ENCODE data around the gene INSRR.

Gene INSRR

DNA sequence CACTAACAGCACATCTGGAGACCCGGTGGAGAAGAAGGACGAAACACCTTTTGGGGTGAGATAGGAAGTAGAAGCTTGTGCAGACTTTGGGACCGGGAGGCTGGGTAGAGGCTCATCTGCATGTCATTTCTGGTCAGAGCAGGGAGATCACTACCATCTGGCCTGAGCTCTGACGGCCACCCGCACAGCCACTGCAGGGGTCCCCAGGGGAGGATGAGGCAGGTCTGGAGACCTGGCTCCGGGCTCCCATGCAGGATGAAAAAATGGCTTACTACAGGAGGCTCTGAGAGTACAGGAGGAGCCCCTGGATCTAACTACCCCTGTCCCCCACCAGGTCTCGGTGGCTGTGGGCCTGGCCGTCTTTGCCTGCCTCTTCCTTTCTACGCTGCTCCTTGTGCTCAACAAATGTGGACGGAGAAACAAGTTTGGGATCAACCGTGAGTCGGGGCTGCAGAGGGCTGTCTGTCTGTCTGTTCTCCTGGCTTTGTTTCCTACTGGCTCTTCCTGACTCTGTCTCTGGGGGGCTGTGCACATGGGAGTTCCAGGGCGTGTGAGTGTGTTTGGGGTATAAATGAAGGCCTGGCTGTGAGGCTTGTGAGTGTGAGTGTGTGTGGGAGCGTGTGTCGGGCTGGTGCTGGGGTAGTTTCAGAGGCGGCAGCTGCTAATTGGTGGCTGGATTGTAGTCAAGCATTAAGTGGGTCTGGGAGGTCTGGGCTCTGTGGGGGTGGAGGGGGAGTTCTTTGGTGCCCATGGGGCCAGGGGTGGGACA lies 15.8 kb upstream of the INSRR start:
- Histone ChIP-seq H3K36me3 (ENCODE audit: control insufficient read depth in 2 of 2, insufficient read depth in 2 of 2, low read length in 2 of 2) (no peaks in the 10 kb centered on the region), H3K9ac (ENCODE audit: low read depth in 1 of 2, low read length in 2 of 2) (no peak overlapping the region), H3K27ac (ENCODE audit: low read depth in 2 of 2, low read length in 2 of 2) (no peak overlapping the region), H3K27me3 (ENCODE audit: control insufficient read depth in 2 of 2, insufficient read depth in 2 of 2, low read length in 2 of 2) (peaks cover 5 to 10% of the 10 kb centered on the region in 2 donors), H3K4me1 (ENCODE audit: control insufficient read depth in 2 of 2, insufficient read depth in 2 of 2, low read length in 2 of 2) (no peaks in the 10 kb centered on the region), H3K4me3 (ENCODE audit: low read length in 2 of 2) (no peak overlapping the region), H3K9me3 (ENCODE audit: control insufficient read depth in 2 of 2, low read length in 2 of 2) (no peaks in the 10 kb centered on the region)

DNA sequence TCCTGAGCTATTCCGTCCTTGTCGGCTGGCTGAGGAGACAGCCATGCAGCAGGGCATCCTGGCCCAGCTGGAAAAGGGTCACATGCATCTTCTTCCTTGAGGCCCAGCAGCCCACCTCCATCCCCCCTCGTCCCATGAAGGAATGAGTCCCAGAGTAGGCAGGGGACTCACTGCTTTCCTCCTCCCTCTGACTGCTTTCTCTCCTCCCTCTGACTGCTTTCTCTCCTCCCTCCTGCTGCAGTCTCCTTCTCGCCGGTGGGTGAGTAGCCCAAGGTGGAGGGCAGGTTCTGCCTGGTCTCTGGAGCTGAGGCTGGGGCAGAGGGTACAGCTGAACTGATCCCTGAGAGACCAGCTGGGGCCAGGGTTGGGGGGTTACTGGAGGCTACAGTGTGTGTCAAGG lies 15.2 kb upstream of the INSRR start:
- H3K9ac ChIP-seq (ENCODE audit: low read depth in 1 of 2, low read length in 2 of 2), result no peak overlapping the region
- H3K27ac ChIP-seq (ENCODE audit: low read depth in 2 of 2, low read length in 2 of 2), result no peak overlapping the region
- H3K9me3 ChIP-seq (ENCODE audit: control insufficient read depth in 2 of 2, low read length in 2 of 2), result no peaks in the 10 kb centered on the region
- no peaks in the 10 kb centered on the region for H3K4me1 ChIP-seq (ENCODE audit: control insufficient read depth in 2 of 2, insufficient read depth in 2 of 2, low read length in 2 of 2)
- H3K36me3 ChIP-seq (ENCODE audit: control insufficient read depth in 2 of 2, insufficient read depth in 2 of 2, low read length in 2 of 2), result no peaks in the 10 kb centered on the region
- H3K27me3 ChIP-seq (ENCODE audit: control insufficient read depth in 2 of 2, insufficient read depth in 2 of 2, low read length in 2 of 2), result peaks cover 5 to 10% of the 10 kb centered on the region in 2 donors
- H3K4me3 ChIP-seq (ENCODE audit: low read length in 2 of 2), result no peak overlapping the region

DNA sequence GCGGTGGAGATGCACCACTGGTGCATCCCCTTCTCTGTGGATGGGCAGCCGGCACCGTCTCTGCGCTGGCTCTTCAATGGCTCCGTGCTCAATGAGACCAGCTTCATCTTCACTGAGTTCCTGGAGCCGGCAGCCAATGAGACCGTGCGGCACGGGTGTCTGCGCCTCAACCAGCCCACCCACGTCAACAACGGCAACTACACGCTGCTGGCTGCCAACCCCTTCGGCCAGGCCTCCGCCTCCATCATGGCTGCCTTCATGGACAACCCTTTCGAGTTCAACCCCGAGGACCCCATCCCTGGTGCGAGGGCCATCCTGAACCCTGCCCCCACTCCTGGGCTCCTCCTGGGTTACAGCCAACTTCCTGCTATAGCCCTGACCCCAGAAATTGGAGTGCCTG lies 14.7 kb upstream of the INSRR start:
- Histone ChIP-seq H3K9me3 (ENCODE audit: control insufficient read depth in 2 of 2, low read length in 2 of 2) (no peaks in the 10 kb centered on the region), H3K36me3 (ENCODE audit: control insufficient read depth in 2 of 2, insufficient read depth in 2 of 2, low read length in 2 of 2) (no peaks in the 10 kb centered on the region), H3K9ac (ENCODE audit: low read depth in 1 of 2, low read length in 2 of 2) (no peak overlapping the region), H3K27ac (ENCODE audit: low read depth in 2 of 2, low read length in 2 of 2) (no peak overlapping the region), H3K4me1 (ENCODE audit: control insufficient read depth in 2 of 2, insufficient read depth in 2 of 2, low read length in 2 of 2) (no peaks in the 10 kb centered on the region), H3K27me3 (ENCODE audit: control insufficient read depth in 2 of 2, insufficient read depth in 2 of 2, low read length in 2 of 2) (peaks cover 5 to 10% of the 10 kb centered on the region in 2 donors), H3K4me3 (ENCODE audit: low read length in 2 of 2) (no peak overlapping the region)

DNA sequence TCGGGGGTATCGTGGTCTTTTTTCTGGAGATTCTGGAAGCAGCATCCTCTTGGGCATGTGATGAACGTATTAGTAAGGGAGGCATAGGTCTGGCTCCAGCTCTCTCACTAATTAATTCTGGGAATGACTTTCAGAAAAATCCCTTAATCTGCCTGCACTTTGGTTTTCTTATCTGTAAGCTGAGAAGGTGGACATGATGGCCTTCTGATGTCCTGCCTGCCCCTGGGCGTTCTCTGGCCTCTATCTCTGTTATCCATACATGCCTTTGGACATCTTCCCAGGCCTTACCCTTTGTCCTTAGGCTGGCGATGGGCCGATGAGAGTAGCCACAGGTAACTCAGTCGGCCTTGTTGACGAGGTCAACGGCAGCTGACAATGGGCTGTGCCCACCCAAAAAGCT lies 10.5 kb upstream of the INSRR start:
- H3K27me3 ChIP-seq (ENCODE audit: control insufficient read depth in 2 of 2, insufficient read depth in 2 of 2, low read length in 2 of 2), result peaks cover 0 to 5% of the 10 kb centered on the region in 2 donors
- no peaks in the 10 kb centered on the region for H3K36me3 ChIP-seq (ENCODE audit: control insufficient read depth in 2 of 2, insufficient read depth in 2 of 2, low read length in 2 of 2)
- H3K27ac ChIP-seq (ENCODE audit: low read depth in 2 of 2, low read length in 2 of 2), result no peak overlapping the region
- no peaks in the 10 kb centered on the region for H3K9me3 ChIP-seq (ENCODE audit: control insufficient read depth in 2 of 2, low read length in 2 of 2)
- H3K4me3 ChIP-seq (ENCODE audit: low read length in 2 of 2), result no peak overlapping the region
- H3K4me1 ChIP-seq (ENCODE audit: control insufficient read depth in 2 of 2, insufficient read depth in 2 of 2, low read length in 2 of 2), result no peaks in the 10 kb centered on the region
- H3K9ac ChIP-seq (ENCODE audit: low read depth in 1 of 2, low read length in 2 of 2), result no peak overlapping the region

DNA sequence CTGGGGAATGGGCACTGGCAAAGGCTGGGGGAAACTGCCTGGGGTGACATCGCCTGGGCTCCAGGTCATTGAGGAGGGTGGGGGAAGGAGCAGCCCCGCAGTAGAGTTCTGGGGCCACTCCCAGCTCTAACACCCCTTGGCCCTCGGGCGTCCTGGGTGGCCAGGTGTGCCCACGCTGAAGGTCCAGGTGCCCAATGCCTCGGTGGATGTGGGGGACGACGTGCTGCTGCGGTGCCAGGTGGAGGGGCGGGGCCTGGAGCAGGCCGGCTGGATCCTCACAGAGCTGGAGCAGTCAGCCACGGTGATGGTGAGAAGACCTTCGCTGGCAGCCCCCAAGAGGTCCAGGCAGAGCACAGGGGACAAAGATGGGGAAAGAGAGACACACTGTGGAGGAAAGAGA lies 9.4 kb upstream of the INSRR start:
- Histone ChIP-seq H3K4me1 (ENCODE audit: control insufficient read depth in 2 of 2, insufficient read depth in 2 of 2, low read length in 2 of 2) (no peaks in the 10 kb centered on the region), H3K4me3 (ENCODE audit: low read length in 2 of 2) (no peak overlapping the region), H3K9me3 (ENCODE audit: control insufficient read depth in 2 of 2, low read length in 2 of 2) (no peaks in the 10 kb centered on the region), H3K27ac (ENCODE audit: low read depth in 2 of 2, low read length in 2 of 2) (no peak overlapping the region), H3K9ac (ENCODE audit: low read depth in 1 of 2, low read length in 2 of 2) (no peak overlapping the region), H3K36me3 (ENCODE audit: control insufficient read depth in 2 of 2, insufficient read depth in 2 of 2, low read length in 2 of 2) (no peaks in the 10 kb centered on the region), H3K27me3 (ENCODE audit: control insufficient read depth in 2 of 2, insufficient read depth in 2 of 2, low read length in 2 of 2) (peaks cover 7 to 8% of the 10 kb centered on the region in 2 donors)

DNA sequence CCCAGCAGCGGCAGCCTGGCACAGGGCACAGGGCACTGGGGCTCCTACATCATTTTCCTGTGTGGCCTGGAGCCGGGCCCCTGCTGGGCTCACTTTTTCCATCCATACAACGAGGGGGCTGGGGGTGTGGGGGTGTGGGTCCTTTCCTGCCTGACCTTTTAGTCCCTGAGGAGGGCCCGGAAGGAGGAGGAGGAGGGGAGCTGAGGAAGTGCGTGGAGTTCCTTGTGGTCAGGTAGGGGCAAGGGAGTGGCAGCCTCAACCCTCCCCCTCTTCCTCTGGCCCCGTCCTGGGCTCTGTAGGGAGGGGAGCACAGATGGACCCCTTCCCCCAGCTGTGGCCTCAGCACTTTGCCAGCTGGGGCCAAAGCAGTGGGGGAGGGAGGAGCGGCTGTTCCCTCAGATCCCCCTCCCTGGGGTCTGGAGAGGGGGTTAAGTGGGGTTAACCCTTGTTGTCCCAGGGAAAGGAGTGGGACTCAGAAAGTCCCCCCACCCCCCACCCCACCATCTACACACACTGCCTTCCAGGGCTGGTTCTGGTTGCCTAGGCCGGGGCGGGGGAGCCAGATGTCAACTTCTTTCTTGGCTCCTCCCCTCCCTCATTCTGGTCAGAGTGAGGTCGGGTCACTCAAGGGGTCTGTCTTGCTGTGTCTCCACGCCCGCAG lies 7.5 kb upstream of the INSRR start:
- H3K36me3 ChIP-seq (ENCODE audit: control insufficient read depth in 2 of 2, insufficient read depth in 2 of 2, low read length in 2 of 2), result no peaks in the 10 kb centered on the region

DNA sequence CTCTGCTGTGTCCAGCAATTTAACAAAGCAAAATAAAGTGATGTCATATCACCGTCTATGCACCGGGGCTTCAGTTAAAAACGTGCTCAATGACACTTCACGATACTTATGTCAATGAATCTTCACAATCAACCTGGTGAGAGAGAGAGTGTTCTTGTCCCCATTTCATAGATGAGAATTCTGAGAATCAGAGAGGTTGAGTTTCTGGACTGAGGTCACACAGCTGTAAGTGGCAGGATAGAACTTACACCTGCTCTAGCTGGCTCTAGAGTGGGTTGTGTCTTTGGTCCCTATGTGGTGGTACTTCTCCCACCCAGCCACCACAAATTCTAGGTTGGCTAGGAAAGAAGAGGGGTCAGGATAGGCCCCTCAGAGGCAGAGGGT lies 6.9 kb upstream of the INSRR start:
- H3K27ac ChIP-seq (ENCODE audit: low read depth in 2 of 2, low read length in 2 of 2), result no peak overlapping the region
- H3K9ac ChIP-seq (ENCODE audit: low read depth in 1 of 2, low read length in 2 of 2), result no peak overlapping the region
- H3K4me1 ChIP-seq (ENCODE audit: control insufficient read depth in 2 of 2, insufficient read depth in 2 of 2, low read length in 2 of 2), result no peaks in the 10 kb centered on the region
- no peaks in the 10 kb centered on the region for H3K36me3 ChIP-seq (ENCODE audit: control insufficient read depth in 2 of 2, insufficient read depth in 2 of 2, low read length in 2 of 2)
- H3K9me3 ChIP-seq (ENCODE audit: control insufficient read depth in 2 of 2, low read length in 2 of 2), result no peaks in the 10 kb centered on the region
- H3K27me3 ChIP-seq (ENCODE audit: control insufficient read depth in 2 of 2, insufficient read depth in 2 of 2, low read length in 2 of 2), result peaks cover 19 to 29% of the 10 kb centered on the region in 2 donors
- no peak overlapping the region for H3K4me3 ChIP-seq (ENCODE audit: low read length in 2 of 2)

More for the DNA sequence above, 7.5 kb upstream of the INSRR start:
- Histone ChIP-seq H3K4me3 (ENCODE audit: low read length in 2 of 2) (no peak overlapping the region), H3K4me1 (ENCODE audit: control insufficient read depth in 2 of 2, insufficient read depth in 2 of 2, low read length in 2 of 2) (no peaks in the 10 kb centered on the region), H3K27ac (ENCODE audit: low read depth in 2 of 2, low read length in 2 of 2) (no peak overlapping the region), H3K27me3 (ENCODE audit: control insufficient read depth in 2 of 2, insufficient read depth in 2 of 2, low read length in 2 of 2) (peaks cover 16 to 25% of the 10 kb centered on the region in 2 donors), H3K9ac (ENCODE audit: low read depth in 1 of 2, low read length in 2 of 2) (no peak overlapping the region), H3K9me3 (ENCODE audit: control insufficient read depth in 2 of 2, low read length in 2 of 2) (no peaks in the 10 kb centered on the region)

DNA sequence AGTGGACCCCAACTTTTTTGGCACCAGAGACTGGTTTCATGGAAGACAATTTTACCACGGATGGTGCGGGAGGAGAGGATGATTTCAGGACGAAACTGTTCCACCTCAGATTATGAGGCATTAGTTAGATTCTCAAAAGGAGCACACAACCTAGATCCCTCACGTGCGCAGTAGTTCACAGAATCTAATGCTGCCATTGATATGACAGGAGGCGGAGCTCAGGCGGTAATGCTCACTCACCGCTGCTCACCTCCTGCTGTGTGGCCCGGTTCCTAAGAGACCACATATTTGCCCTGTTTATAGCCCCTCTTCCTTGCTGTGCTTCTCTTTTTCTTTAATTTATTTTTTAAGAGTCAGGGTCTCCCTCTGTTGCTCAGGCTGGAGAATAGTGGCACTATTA lies 6.3 kb upstream of the INSRR start:
- Histone ChIP-seq H3K9me3 (ENCODE audit: control insufficient read depth in 2 of 2, low read length in 2 of 2) (no peaks in the 10 kb centered on the region), H3K4me3 (ENCODE audit: low read length in 2 of 2) (no peak overlapping the region), H3K9ac (ENCODE audit: low read depth in 1 of 2, low read length in 2 of 2) (no peak overlapping the region), H3K36me3 (ENCODE audit: control insufficient read depth in 2 of 2, insufficient read depth in 2 of 2, low read length in 2 of 2) (no peaks in the 10 kb centered on the region), H3K27ac (ENCODE audit: low read depth in 2 of 2, low read length in 2 of 2) (no peak overlapping the region), H3K27me3 (ENCODE audit: control insufficient read depth in 2 of 2, insufficient read depth in 2 of 2, low read length in 2 of 2) (peaks cover 20 to 31% of the 10 kb centered on the region in 2 donors), H3K4me1 (ENCODE audit: control insufficient read depth in 2 of 2, insufficient read depth in 2 of 2, low read length in 2 of 2) (peaks cover 1 to 2% of the 10 kb centered on the region in 2 donors)

DNA sequence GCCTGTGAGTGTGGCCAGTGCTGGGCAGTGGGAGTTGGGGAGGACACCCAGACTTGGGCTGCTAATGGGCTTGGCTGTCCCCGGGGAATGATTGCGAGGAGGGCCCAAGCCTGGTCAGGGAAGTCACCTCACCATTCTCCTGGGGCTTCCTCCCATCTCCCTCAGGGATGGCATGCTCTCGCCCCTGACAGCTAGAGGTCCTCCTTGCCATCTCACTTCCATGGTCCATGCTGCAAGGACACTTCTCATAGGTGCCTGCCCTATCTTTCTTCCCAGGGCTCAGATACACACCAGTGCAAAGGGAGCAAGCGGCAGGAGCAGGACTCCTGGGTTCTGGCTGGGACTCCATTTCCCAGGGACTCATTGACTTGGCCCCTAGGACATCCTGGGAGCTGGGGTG lies 5.9 kb upstream of the INSRR start:
- no peak overlapping the region for H3K9ac ChIP-seq (ENCODE audit: low read depth in 1 of 2, low read length in 2 of 2)
- peaks cover 4 to 5% of the 10 kb centered on the region in 2 donors for H3K4me1 ChIP-seq (ENCODE audit: control insufficient read depth in 2 of 2, insufficient read depth in 2 of 2, low read length in 2 of 2)
- no peak overlapping the region for H3K27ac ChIP-seq (ENCODE audit: low read depth in 2 of 2, low read length in 2 of 2)
- no peaks in the 10 kb centered on the region for H3K36me3 ChIP-seq (ENCODE audit: control insufficient read depth in 2 of 2, insufficient read depth in 2 of 2, low read length in 2 of 2)
- peaks cover 24 to 36% of the 10 kb centered on the region in 2 donors for H3K27me3 ChIP-seq (ENCODE audit: control insufficient read depth in 2 of 2, insufficient read depth in 2 of 2, low read length in 2 of 2)
- no peak overlapping the region for H3K4me3 ChIP-seq (ENCODE audit: low read length in 2 of 2)
- no peaks in the 10 kb centered on the region for H3K9me3 ChIP-seq (ENCODE audit: control insufficient read depth in 2 of 2, low read length in 2 of 2)

DNA sequence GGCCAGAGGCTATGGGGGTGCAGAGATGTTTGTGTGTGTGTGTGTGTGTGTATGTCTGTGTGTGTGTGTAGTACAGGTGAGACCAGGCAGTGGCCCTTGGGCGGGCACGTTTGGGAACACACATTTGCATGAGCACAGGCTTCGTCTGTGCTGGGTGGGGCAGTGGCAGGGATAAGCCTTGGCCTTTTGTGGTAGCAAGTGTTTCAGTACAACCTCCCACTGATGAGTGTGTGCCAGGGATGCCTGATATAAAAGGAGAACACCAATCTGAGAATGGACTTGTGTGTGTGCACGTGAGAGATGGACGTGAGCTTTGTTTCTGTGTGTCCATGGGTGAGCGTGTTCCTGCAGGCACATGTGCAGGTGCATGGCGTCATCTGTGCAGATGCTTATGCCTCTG lies 4.7 kb upstream of the INSRR start:
- Histone ChIP-seq H3K36me3 (ENCODE audit: control insufficient read depth in 2 of 2, insufficient read depth in 2 of 2, low read length in 2 of 2) (no peaks in the 10 kb centered on the region), H3K4me3 (ENCODE audit: low read length in 2 of 2) (no peak overlapping the region), H3K27me3 (ENCODE audit: control insufficient read depth in 2 of 2, insufficient read depth in 2 of 2, low read length in 2 of 2) (peaks cover 31 to 46% of the 10 kb centered on the region in 2 donors), H3K27ac (ENCODE audit: low read depth in 2 of 2, low read length in 2 of 2) (no peak overlapping the region), H3K4me1 (ENCODE audit: control insufficient read depth in 2 of 2, insufficient read depth in 2 of 2, low read length in 2 of 2) (peaks cover 8% of the 10 kb centered on the region in 2 donors), H3K9ac (ENCODE audit: low read depth in 1 of 2, low read length in 2 of 2) (no peak overlapping the region), H3K9me3 (ENCODE audit: control insufficient read depth in 2 of 2, low read length in 2 of 2) (no peaks in the 10 kb centered on the region)

All from mucosa of rectum (tissue), 2 donors.